Thyroid gland (tissue), 4 donors: ENCODE results near the gene GALNT9. TPM values are rescaled to one million over a fixed set of nuclear protein-coding genes. Genes with fewer than 3 reads are reported as not detected.

ENCODE experiments used
- DNase-seq, 2 donors: peaks; one replicate each; pipeline ENCODE4 v3.0.0-alpha.2; 2019
- H3K27ac ChIP-seq, 3 donors: fragments of 200-600 bp; sonication (generic); 1 replicate in 2 of 3; 2 replicates in 1 of 3; pipeline ENCODE4 v1.5.1; 2016 to 2019; ENCODE audit warnings: mild to moderate bottlenecking in 1 of 3, moderate library complexity in 1 of 3
- H3K27me3 ChIP-seq: fragments of 200-600 bp; sonication (generic); one replicate; pipeline ENCODE4 v1.5.1; 2019
- H3K36me3 ChIP-seq, 2 donors: fragments of 200-600 bp; sonication (generic); one replicate each; pipeline ENCODE4 v1.5.1; 2016 to 2019
- H3K4me1 ChIP-seq, 2 donors: fragments of 200-600 bp; sonication (generic); one replicate each; pipeline ENCODE4 v1.5.1; 2017 to 2019
- H3K4me3 ChIP-seq, 3 donors: fragments of 200-600 bp; sonication (generic); replicated peaks in 1 of 3; 1 replicate in 2 of 3; 2 replicates in 1 of 3; pipeline ENCODE4 v1.5.1; 2016; ENCODE audit warnings: mild to moderate bottlenecking in 1 of 3
- H3K9me3 ChIP-seq: fragments of 200-600 bp; sonication (generic); one replicate; pipeline ENCODE4 v1.5.1; 2017
- CTCF ChIP-seq, 6 experiments: fragments of 200-600 bp in 3 of 6; fragments of 450-650 bp in 3 of 6; sonication (generic) in 3 of 6; IDR thresholded peaks; one replicate each; pipeline ENCODE4 v1.5.1; 2016 to 2019; ENCODE audit warnings: antibody characterized with exemption in 6 of 6, mild to moderate bottlenecking in 2 of 6, inconsistent platforms in 1 of 6, moderate library complexity in 1 of 6
- POLR2A ChIP-seq, 2 donors: fragments of 450-650 bp; IDR thresholded peaks; one replicate each; pipeline ENCODE4 v1.6.1; 2017; ENCODE audit warnings: antibody characterized with exemption in 2 of 2, mild to moderate bottlenecking in 2 of 2, moderate library complexity in 1 of 2
- WGBS, 2 donors: methylation state at CpG; one replicate each; pipeline ENCODE4 v1.1.5; 2017; 5-methylcytosine and 5-hydroxymethylcytosine counted together
- intact Hi-C: fragments of 100-400 bp; cut with DNase I; formaldehyde crosslinking; loops from one replicate; pipeline ENCODE4 v1.15.1; 2023
- total RNA-seq, 4 donors: library from RNA; depleted of rRNA; stranded (reverse); fragments of >200 nt; gene quantifications; one replicate each; pipeline ENCODE4 v1.2.3, GENCODE V29; 2016

GALNT9 gene
- total RNA-seq, 4 donors from 2014 or later, result 2.2 to 29.2 (median 15.9) TPM

DNA sequence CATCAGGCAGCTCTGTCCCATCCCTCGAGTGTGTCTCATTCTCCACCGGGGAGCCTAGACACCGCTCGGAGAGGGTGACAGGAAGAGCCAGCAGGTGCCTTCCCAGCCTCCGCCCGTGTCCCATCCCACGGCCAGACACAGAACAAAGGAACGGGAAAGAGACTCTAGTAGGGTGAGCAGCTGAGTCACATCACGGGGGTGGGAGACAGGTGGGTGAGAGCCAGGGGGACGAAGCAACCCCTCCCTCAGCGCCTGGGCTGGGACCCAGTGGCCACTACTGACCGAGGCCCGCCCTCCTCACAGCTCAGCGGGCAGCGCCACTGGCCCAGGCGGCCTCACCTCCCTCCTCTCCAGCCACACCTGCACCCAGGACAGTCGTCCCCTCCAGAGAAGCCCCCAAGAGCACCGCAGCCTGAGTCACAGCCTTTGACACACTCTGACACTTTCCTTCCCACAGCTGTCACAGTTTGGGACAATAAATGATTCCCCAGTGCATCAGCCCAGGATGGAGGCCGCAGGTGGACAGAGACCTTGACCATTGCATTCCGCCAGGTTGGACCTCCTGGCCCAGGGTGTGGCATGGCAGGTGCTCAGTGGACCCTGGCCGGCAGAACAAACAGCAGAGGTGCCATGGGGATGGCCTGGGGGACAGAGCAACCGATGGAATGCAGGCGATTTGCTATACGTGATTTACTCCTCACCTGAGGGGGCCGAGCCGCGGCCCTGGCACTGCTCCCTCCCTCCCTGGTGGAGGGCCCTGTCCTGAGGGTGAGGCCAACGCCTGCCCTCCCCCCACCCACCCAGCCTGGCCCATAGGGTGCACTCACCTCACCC is 45.4 kb upstream of the GALNT9 start:
- TF ChIP-seq POLR2A (IDR thresholded peaks at IDR 0.05) (no peak), CTCF (IDR thresholded peaks at IDR 0.05) (no peak)
- intact Hi-C loops, result no loop called here
- Histone ChIP-seq H3K27ac (no peak overlapping the region), H3K27me3 (peaks cover 6% of the 10 kb centered on the region), H3K9me3 (no peaks in the 10 kb centered on the region), H3K36me3 (no peaks in the 10 kb centered on the region), H3K4me1 (no peaks in the 10 kb centered on the region), H3K4me3 (no peak overlapping the region)
- 70 to 77% methylated on average over 25 to 27 of the region's 28 CpGs for WGBS, 2 donors
- no peak for DNase-seq

DNA sequence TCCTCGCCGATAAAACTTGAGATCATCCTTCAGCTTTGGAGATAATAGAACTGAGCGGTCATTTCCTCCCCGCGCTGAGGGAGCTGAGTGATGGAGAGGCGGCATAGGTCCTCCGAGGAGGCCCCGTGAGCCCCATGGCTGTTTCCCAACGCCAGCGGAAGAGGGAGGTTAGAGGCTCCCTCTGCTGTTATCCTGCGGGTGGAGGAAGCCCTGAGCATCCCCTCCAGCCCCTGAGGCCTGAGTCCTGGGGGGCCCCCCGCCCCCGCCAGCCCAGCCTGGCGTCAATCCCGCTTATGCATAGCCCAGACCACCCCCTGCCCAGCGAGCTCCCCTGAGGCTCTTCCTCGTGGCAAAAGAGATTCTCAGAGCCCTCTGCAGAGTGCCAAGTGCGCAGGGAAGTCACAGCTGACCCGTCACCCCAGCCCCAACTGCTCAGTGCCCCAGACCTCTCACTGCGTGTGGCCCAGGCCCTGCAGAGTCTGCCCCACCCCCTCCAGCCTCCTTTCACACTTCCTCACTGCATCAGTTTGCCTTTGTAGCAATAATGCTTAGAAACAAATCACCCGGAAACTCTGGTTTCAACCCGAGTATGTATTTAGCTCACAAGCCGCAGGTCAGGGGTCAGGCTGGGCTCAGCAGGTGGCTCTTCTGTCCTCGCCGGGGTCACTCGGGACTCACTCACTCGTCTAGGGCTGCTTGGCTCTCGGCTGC is 44.7 kb upstream of the GALNT9 start:
- Histone ChIP-seq H3K27ac (no peak overlapping the region), H3K27me3 (peaks cover 6% of the 10 kb centered on the region), H3K36me3 (no peaks in the 10 kb centered on the region), H3K4me3 (no peak overlapping the region), H3K9me3 (no peaks in the 10 kb centered on the region), H3K4me1 (no peaks in the 10 kb centered on the region)
- no peak for DNase-seq
- intact Hi-C loops, result no loop called here
- TF ChIP-seq CTCF (IDR thresholded peaks at IDR 0.05) (no peak), POLR2A (IDR thresholded peaks at IDR 0.05) (no peak)
- WGBS, 2 donors, result 41 to 45% methylated on average over 23 to 27 of the region's 28 CpGs

- Histone ChIP-seq H3K27me3 (no peaks in the 10 kb centered on the region), H3K4me3 (no peak overlapping the region), H3K36me3 (no peaks in the 10 kb centered on the region), H3K9me3 (no peaks in the 10 kb centered on the region), H3K4me1 (peaks cover 0 to 8% of the 10 kb centered on the region in 2 donors), H3K27ac (no peak overlapping the region)
- intact Hi-C loops, result no loop called here
- DNase-seq, result no peak
- 79 to 88% methylated on average over 18 of the region's 18 CpGs for WGBS, 2 donors
- TF ChIP-seq POLR2A (IDR thresholded peaks at IDR 0.05) (no peak), CTCF (IDR thresholded peaks at IDR 0.05) (no peak)
These were observed 38.5 kb upstream of the GALNT9 start for GRCh38 chr12:132367852-132368251.

DNA sequence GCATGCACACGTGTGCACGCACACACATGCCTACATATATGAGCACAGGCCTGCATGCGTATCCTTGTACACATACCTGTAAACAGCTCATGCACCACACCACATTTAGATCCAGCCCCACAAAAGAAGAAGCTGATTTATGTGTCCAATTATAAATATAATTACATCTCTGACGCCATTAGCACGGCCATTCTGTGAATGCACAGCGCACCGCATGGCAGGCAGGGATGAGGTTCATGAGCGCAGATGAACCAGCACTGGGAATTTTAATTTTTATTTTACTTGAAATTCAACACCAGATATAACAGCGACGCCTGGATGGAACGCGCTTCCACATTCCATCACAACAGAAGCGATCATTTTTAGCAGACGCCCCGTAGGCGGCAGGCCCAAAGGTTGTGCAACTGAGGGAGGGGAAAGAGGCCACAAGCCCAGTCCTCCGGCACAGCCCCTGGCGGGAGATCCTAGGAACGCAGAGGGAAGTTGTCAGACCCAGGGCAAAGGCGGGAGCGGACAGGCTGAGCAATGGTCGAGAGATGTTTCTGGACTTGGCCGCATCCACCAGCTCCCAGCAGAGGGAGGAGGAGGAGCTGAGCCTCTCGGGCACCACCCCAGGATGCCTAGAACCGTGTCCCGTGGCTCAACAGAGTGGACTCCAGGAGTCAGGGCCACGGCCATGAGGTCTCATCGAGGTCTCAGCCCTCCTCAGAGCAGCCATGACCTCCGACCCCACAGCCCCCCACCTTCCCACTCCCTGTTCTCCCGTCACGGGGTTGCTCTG is 37.9 kb upstream of the GALNT9 start:
- Histone ChIP-seq H3K4me3 (no peak overlapping the region), H3K27me3 (no peaks in the 10 kb centered on the region), H3K9me3 (no peaks in the 10 kb centered on the region), H3K4me1 (peaks cover 0 to 8% of the 10 kb centered on the region in 2 donors), H3K36me3 (no peaks in the 10 kb centered on the region), H3K27ac (no peak overlapping the region)
- WGBS, 2 donors, result 77 to 86% methylated on average over 25 to 30 of the region's 31 CpGs
- TF ChIP-seq POLR2A (IDR thresholded peaks at IDR 0.05), result no peak
- TF ChIP-seq CTCF (IDR thresholded peaks at IDR 0.05), result no peak
- DNase-seq, result peak in 1 of 2 donors; percentile 8
- intact Hi-C loops, result no loop called here
